Liver (tissue), 3 donors: ENCODE measurements around the gene DAPP1.

Experiments used
- GABPA ChIP-seq, 2 donors: IDR thresholded peaks in 1 of 2; conservative IDR thresholded peaks in 1 of 2; 2 replicates each; pipeline ENCODE4 v1.6.1; 2016; ENCODE audit warnings: antibody characterized with exemption in 2 of 2, mild to moderate bottlenecking in 1 of 2, moderate library complexity in 1 of 2
- TF ChIP-seq, protein P1 (sequence below): fragments of 150-350 bp; IDR thresholded peaks from 2 replicates; pipeline ENCODE4 v1.5.1; 2017; ENCODE audit warnings: improper control_type of control experiment, low read depth, low read length; ENCODE audit not compliant: missing input control
- donor health status: healthy.
- donor health status: healthy.

DNA sequence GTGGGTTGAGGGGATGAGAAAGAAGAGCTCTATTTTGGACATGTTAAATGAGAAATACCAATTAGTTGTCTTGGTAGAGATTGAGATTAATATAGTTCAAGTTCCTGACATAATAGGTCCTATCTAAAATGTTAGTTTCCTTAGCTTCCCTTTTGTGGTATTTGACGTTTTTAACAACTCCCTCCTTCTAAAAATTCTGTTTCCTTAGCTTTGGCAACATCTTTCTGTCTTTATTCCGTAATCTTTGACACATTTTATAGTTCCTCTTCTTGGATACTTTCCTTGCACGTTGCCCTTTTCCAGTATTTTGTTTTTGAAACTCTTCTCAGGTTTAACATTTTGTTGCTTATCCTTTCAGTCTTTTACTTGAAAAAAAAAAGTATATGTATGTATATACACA lies 40.7 kb downstream of the DAPP1 start:
- TF ChIP-seq, protein P1, sequence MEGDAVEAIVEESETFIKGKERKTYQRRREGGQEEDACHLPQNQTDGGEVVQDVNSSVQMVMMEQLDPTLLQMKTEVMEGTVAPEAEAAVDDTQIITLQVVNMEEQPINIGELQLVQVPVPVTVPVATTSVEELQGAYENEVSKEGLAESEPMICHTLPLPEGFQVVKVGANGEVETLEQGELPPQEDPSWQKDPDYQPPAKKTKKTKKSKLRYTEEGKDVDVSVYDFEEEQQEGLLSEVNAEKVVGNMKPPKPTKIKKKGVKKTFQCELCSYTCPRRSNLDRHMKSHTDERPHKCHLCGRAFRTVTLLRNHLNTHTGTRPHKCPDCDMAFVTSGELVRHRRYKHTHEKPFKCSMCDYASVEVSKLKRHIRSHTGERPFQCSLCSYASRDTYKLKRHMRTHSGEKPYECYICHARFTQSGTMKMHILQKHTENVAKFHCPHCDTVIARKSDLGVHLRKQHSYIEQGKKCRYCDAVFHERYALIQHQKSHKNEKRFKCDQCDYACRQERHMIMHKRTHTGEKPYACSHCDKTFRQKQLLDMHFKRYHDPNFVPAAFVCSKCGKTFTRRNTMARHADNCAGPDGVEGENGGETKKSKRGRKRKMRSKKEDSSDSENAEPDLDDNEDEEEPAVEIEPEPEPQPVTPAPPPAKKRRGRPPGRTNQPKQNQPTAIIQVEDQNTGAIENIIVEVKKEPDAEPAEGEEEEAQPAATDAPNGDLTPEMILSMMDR = no peak
- no peak for TF ChIP-seq GABPA (IDR thresholded peaks at IDR 0.05 in 1 of 2, conservative IDR thresholded peaks at IDR 0.05 in 1 of 2)
